DMS153 (cell line): ENCODE data around the gene TINAGL1.
A peak's percentile ranks its signal among the peaks of the same experiment; 100 is the strongest.

Experiments
- DNase-seq: peaks from one replicate; lab custom pipeline; 2025; lab: John Stamatoyannopoulos, UW

TINAGL1 gene

GRCh38 chr1:31607360-31607759 lies 31.0 kb downstream of the TINAGL1 start:
- no peak for DNase-seq

GRCh38 chr1:31609514-31610118 lies 33.3 kb downstream of the TINAGL1 start:
- no peak for DNase-seq

GRCh38 chr1:31614414-31615005 lies 38.2 kb downstream of the TINAGL1 start:
- DNase-seq = no peak

GRCh38 chr1:31615414-31615813 lies 39.1 kb downstream of the TINAGL1 start:
- no peak for DNase-seq

GRCh38 chr1:31615939-31616338 lies 39.6 kb downstream of the TINAGL1 start:
- no peak for DNase-seq

GRCh38 chr1:31617218-31617915 lies 41.1 kb downstream of the TINAGL1 start, which contains the start of gene HCRTR1:
Gene HCRTR1 (plus strand): TSS chr1:31617689. CDS start chr1:31619193, 1,504 bp downstream.
- DNase-seq = no peak

- DNase-seq = peak; percentile 41
These were observed 41.8 kb downstream of the TINAGL1 start for GRCh38 chr1:31617916-31618746.

- DNase-seq = no peak
These were observed 42.9 kb downstream of the TINAGL1 start for GRCh38 chr1:31618916-31619846.

GRCh38 chr1:31620631-31621497 lies 44.5 kb downstream of the TINAGL1 start:
- DNase-seq = no peak

- DNase-seq = no peak
These were observed 45.1 kb downstream of the TINAGL1 start for GRCh38 chr1:31621498-31621820.

- no peak for DNase-seq
These were observed 45.8 kb downstream of the TINAGL1 start for GRCh38 chr1:31621847-31622730.

- no peak for DNase-seq
These were observed 47.0 kb downstream of the TINAGL1 start for GRCh38 chr1:31623365-31623764.

GRCh38 chr1:31624309-31624708 lies 48.0 kb downstream of the TINAGL1 start:
- DNase-seq = no peak

- DNase-seq = no peak
These were observed 48.6 kb downstream of the TINAGL1 start for GRCh38 chr1:31624731-31625514.

- no peak for DNase-seq
These were observed 49.4 kb downstream of the TINAGL1 start for GRCh38 chr1:31625561-31626222.

- no peak for DNase-seq
These were observed 50.2 kb downstream of the TINAGL1 start for GRCh38 chr1:31626223-31627207.
